ENCODE data around the gene RBM48. TPM values are rescaled to one million over a fixed set of nuclear protein-coding genes. Genes with fewer than 3 reads are reported as not detected.

RBM48 gene
- total RNA-seq, 1 donor from 2014 or later: 15.4 TPM

- TF ChIP-seq CTCF (IDR thresholded peaks at IDR 0.05; ENCODE audit: partially characterized antibody, unreplicated experiment): no peak
- no peak for DNase-seq
- H3K36me3 Mint-ChIP-seq (ENCODE audit: unreplicated experiment): no peaks in the 10 kb centered on the region
Measured at GRCh38 chr7:92487804-92488203, 40.8 kb upstream of the RBM48 start.

GRCh38 chr7:92489634-92490033 lies 39.0 kb upstream of the RBM48 start:
- H3K27ac Mint-ChIP-seq (ENCODE audit: unreplicated experiment): no peak overlapping the region
- H3K27me3 Mint-ChIP-seq (ENCODE audit: unreplicated experiment): no peaks in the 10 kb centered on the region
- H3K4me3 Mint-ChIP-seq (ENCODE audit: unreplicated experiment): no peak overlapping the region
- no peaks in the 10 kb centered on the region for H3K4me1 Mint-ChIP-seq (ENCODE audit: low read depth, unreplicated experiment)
- H3K9me3 Mint-ChIP-seq (ENCODE audit: unreplicated experiment): no peaks in the 10 kb centered on the region
- no peak for DNase-seq
- TF ChIP-seq CTCF (IDR thresholded peaks at IDR 0.05; ENCODE audit: partially characterized antibody, unreplicated experiment): no peak
- H3K36me3 Mint-ChIP-seq (ENCODE audit: unreplicated experiment): no peaks in the 10 kb centered on the region

More at GRCh38 chr7:92487804-92488203, 40.8 kb upstream of the RBM48 start:
- no peak overlapping the region for H3K4me3 Mint-ChIP-seq (ENCODE audit: unreplicated experiment)
- no peaks in the 10 kb centered on the region for H3K4me1 Mint-ChIP-seq (ENCODE audit: low read depth, unreplicated experiment)
- no peaks in the 10 kb centered on the region for H3K9me3 Mint-ChIP-seq (ENCODE audit: unreplicated experiment)
- no peak overlapping the region for H3K27ac Mint-ChIP-seq (ENCODE audit: unreplicated experiment)
- no peaks in the 10 kb centered on the region for H3K27me3 Mint-ChIP-seq (ENCODE audit: unreplicated experiment)

GRCh38 chr7:92496876-92497275 lies 31.7 kb upstream of the RBM48 start:
- H3K27ac Mint-ChIP-seq (ENCODE audit: unreplicated experiment): no peak overlapping the region
- no peak overlapping the region for H3K4me3 Mint-ChIP-seq (ENCODE audit: unreplicated experiment)
- no peaks in the 10 kb centered on the region for H3K36me3 Mint-ChIP-seq (ENCODE audit: unreplicated experiment)
- no peak for TF ChIP-seq CTCF (IDR thresholded peaks at IDR 0.05; ENCODE audit: partially characterized antibody, unreplicated experiment)
- no peaks in the 10 kb centered on the region for H3K27me3 Mint-ChIP-seq (ENCODE audit: unreplicated experiment)
- no peak for DNase-seq
- no peaks in the 10 kb centered on the region for H3K4me1 Mint-ChIP-seq (ENCODE audit: low read depth, unreplicated experiment)
- H3K9me3 Mint-ChIP-seq (ENCODE audit: unreplicated experiment): no peaks in the 10 kb centered on the region

- Mint-ChIP-seq H3K4me1 (ENCODE audit: low read depth, unreplicated experiment) (no peaks in the 10 kb centered on the region), H3K27ac (ENCODE audit: unreplicated experiment) (no peak overlapping the region), H3K36me3 (ENCODE audit: unreplicated experiment) (no peaks in the 10 kb centered on the region), H3K27me3 (ENCODE audit: unreplicated experiment) (no peaks in the 10 kb centered on the region), H3K9me3 (ENCODE audit: unreplicated experiment) (no peaks in the 10 kb centered on the region), H3K4me3 (ENCODE audit: unreplicated experiment) (no peak overlapping the region)
- DNase-seq: no peak
- TF ChIP-seq CTCF (IDR thresholded peaks at IDR 0.05; ENCODE audit: partially characterized antibody, unreplicated experiment): no peak
Measured at GRCh38 chr7:92498557-92498956, 30.0 kb upstream of the RBM48 start.

GRCh38 chr7:92503767-92504166 lies 24.8 kb upstream of the RBM48 start:
- Mint-ChIP-seq H3K27me3 (ENCODE audit: unreplicated experiment) (no peaks in the 10 kb centered on the region), H3K4me1 (ENCODE audit: low read depth, unreplicated experiment) (peaks cover 7% of the 10 kb centered on the region), H3K4me3 (ENCODE audit: unreplicated experiment) (no peak overlapping the region), H3K36me3 (ENCODE audit: unreplicated experiment) (no peaks in the 10 kb centered on the region), H3K27ac (ENCODE audit: unreplicated experiment) (no peak overlapping the region), H3K9me3 (ENCODE audit: unreplicated experiment) (peaks cover 2% of the 10 kb centered on the region)
- DNase-seq: no peak
- no peak for TF ChIP-seq CTCF (IDR thresholded peaks at IDR 0.05; ENCODE audit: partially characterized antibody, unreplicated experiment)
